ENCODE results near the gene ADGRF3. TPM values are rescaled to one million over a fixed set of nuclear protein-coding genes. Genes with fewer than 3 reads are reported as not detected.
"Not testable (repeated sequence)": the region's sequence is repeated elsewhere in the genome, so short reads cannot be mapped to it uniquely, and the experiment has no call there.

ADGRF3 gene
- total and polyA plus RNA-seq, 9 donors: 0.06 to 0.33 (median 0.16) TPM; not detected in 5

GRCh38 chr2:26268213-26268612 lies 78.4 kb downstream of the ADGRF3 start:
- no peak for DNase-seq
- TF ChIP-seq POLR2A (IDR thresholded peaks at IDR 0.05) (no peak), EP300 (IDR thresholded peaks at IDR 0.05) (no peak)
- TF ChIP-seq, protein P1, sequence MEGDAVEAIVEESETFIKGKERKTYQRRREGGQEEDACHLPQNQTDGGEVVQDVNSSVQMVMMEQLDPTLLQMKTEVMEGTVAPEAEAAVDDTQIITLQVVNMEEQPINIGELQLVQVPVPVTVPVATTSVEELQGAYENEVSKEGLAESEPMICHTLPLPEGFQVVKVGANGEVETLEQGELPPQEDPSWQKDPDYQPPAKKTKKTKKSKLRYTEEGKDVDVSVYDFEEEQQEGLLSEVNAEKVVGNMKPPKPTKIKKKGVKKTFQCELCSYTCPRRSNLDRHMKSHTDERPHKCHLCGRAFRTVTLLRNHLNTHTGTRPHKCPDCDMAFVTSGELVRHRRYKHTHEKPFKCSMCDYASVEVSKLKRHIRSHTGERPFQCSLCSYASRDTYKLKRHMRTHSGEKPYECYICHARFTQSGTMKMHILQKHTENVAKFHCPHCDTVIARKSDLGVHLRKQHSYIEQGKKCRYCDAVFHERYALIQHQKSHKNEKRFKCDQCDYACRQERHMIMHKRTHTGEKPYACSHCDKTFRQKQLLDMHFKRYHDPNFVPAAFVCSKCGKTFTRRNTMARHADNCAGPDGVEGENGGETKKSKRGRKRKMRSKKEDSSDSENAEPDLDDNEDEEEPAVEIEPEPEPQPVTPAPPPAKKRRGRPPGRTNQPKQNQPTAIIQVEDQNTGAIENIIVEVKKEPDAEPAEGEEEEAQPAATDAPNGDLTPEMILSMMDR (IDR thresholded peaks at IDR 0.05): no peak
- WGBS, 3 donors: 83 to 87% (median 85%) methylated on average over 4 of the region's 4 CpGs
- intact Hi-C loops (cut with DNase I): no loop called here
- Histone ChIP-seq H3K27me3 (no peaks in the 10 kb centered on the region), H3K27ac (no peak overlapping the region), H3K4me1 (ENCODE audit: insufficient read depth) (peaks cover 4% of the 10 kb centered on the region), H3K4me3 (no peak overlapping the region), H3K36me3 (no peaks in the 10 kb centered on the region), H3K9me3 (no peaks in the 10 kb centered on the region)

GRCh38 chr2:26258836-26259235 lies 87.8 kb downstream of the ADGRF3 start:
- WGBS, 3 donors: 90 to 94% (median 90%) methylated on average over 8 of the region's 8 CpGs
- H3K4me1 ChIP-seq (ENCODE audit: insufficient read depth); H3K9me3 ChIP-seq; DNase-seq; intact Hi-C loops (cut with DNase I); H3K36me3 ChIP-seq; H3K4me3 ChIP-seq; H3K27ac ChIP-seq; H3K27me3 ChIP-seq: not testable (repeated sequence)

Other genes starting within 250 kb of the ADGRF3 start
- gene GAREM2, start 173.7 kb downstream of the ADGRF3 start, total RNA-seq: 10 to 100 TPM in 1 of 7 donors, 1 to 10 TPM in 6; 1.0 to 13.5 (median 6.2) TPM
- 1 to 10 TPM; 2.4 to 3.1 TPM for gene GAREM2, start 173.7 kb downstream of the ADGRF3 start, polyA plus RNA-seq
- 100 to 1,000 TPM in 5 of 7 donors, 10 to 100 TPM in 2; 85.2 to 167 (median 129) TPM for gene HADHA, start 102.2 kb downstream of the ADGRF3 start, total RNA-seq
- 100 to 1,000 TPM in 1 of 2 donors, 10 to 100 TPM in 1; 94.1 to 290 TPM for gene HADHA, start 102.2 kb downstream of the ADGRF3 start, polyA plus RNA-seq
- gene HADHB, start 101.8 kb downstream of the ADGRF3 start, total RNA-seq: 100 to 1,000 TPM in 5 of 7 donors, 10 to 100 TPM in 2; 81.1 to 124 (median 104) TPM
- 100 to 1,000 TPM in 1 of 2 donors, 10 to 100 TPM in 1; 88.9 to 224 TPM for gene HADHB, start 101.8 kb downstream of the ADGRF3 start, polyA plus RNA-seq
- 10 to 100 TPM in 6 of 7 donors, 1 to 10 TPM in 1; 7.3 to 23.7 (median 16.4) TPM for gene SELENOI, start 646 bp downstream of the ADGRF3 start, total RNA-seq
- 1 to 10 TPM; 2.5 to 4.3 TPM for gene SELENOI, start 646 bp downstream of the ADGRF3 start, polyA plus RNA-seq
- gene DRC1, start 55.1 kb upstream of the ADGRF3 start, total RNA-seq: 10 to 100 TPM in 1 of 7 donors, 1 to 10 TPM in 2, under 1 TPM in 2, not detected in 2; 0.52 to 11.8 (median 1.8) TPM
- gene DRC1, start 55.1 kb upstream of the ADGRF3 start, polyA plus RNA-seq: under 1 TPM in 1 of 2 donors, not detected in 1; 0.05 TPM
- under 1 TPM in 5 of 7 donors, not detected in 2; under 0.01 to 0.37 (median 0.17) TPM for gene OTOF, start 131.3 kb upstream of the ADGRF3 start, total RNA-seq
- under 1 TPM; 0.16 to 0.33 TPM for gene OTOF, start 131.3 kb upstream of the ADGRF3 start, polyA plus RNA-seq

All from ovary (tissue), 9 donors.